ENCODE measurements around the gene CDH8. TPM values are rescaled to one million over a fixed set of nuclear protein-coding genes. Genes with fewer than 3 reads are reported as not detected.

Gene CDH8
- total and polyA plus RNA-seq, 2 of the 4 experiments (the other 2 are of a cell fraction): not detected

DNA sequence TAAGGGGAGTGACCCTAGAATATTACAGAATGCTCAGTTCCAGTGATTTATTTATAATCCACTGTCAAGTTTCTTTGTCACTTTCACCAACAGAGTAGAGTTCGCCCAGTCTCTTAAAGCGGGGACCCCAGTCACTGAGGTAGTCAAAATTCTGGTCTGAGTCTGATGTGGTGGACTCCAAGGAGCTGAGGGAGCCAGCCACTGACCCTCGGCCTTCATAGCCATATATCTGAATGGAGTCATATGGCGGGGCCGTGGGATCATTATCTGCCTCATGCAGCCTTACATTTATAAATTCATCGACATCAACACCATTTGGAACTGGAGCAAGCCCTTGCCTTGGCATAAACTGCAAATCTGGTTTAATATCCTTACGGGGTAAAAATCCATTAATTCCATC lies 382.7 kb downstream of the CDH8 start:
- H4K91ac ChIP-seq (ENCODE audit: insufficient read depth, low read depth, low read length): no peak overlapping the region
- H3K27ac ChIP-seq (ENCODE audit: insufficient read depth, low read length): no peak overlapping the region
- H3K4me3 ChIP-seq (ENCODE audit: insufficient read depth, low read depth, low read length): no peak overlapping the region
- no peak overlapping the region for H2BK15ac ChIP-seq (ENCODE audit: low read depth, low read length)
- no peak overlapping the region for H3K18ac ChIP-seq (ENCODE audit: low read depth, low read length)
- in situ Hi-C loops (cut with MboI; ENCODE audit: low sequenced_read_pairs): no loop called here
- dilution Hi-C loops (cut with HindIII; ENCODE audit: low sequenced_read_pairs, unreplicated experiment): no loop called here
- H2BK20ac ChIP-seq (ENCODE audit: low read depth, low read length): no peak overlapping the region
- no peaks in the 10 kb centered on the region for H3K36me3 ChIP-seq (ENCODE audit: control insufficient read depth, insufficient read depth, low read length)
- ChIA-PET CTCF (no interaction called here), POLR2A (ENCODE audit: unreplicated experiment) (no interaction called here)
- no peaks in the 10 kb centered on the region for H3K4me1 ChIP-seq (ENCODE audit: control insufficient read depth, insufficient read depth, low read length)
- H2BK120ac ChIP-seq (ENCODE audit: low read depth, low read length): no peak overlapping the region
- no peaks in the 10 kb centered on the region for H3K79me1 ChIP-seq (ENCODE audit: low read depth in 1 of 2, low read length in 2 of 2)
- intact Hi-C loops (cut with micrococcal nuclease): no loop called here
- TF ChIP-seq MAFK (IDR thresholded peaks at IDR 0.05; ENCODE audit: low read depth, low read length) (no peak), CHD1 (IDR thresholded peaks at IDR 0.05; ENCODE audit: low read depth, low read length) (no peak), MAZ (IDR thresholded peaks at IDR 0.05; ENCODE audit: borderline replicate concordance, low read depth, low read length) (no peak), RFX5 (IDR thresholded peaks at IDR 0.05; ENCODE audit: low read depth, low read length) (no peak), NFE2L2 (IDR thresholded peaks at IDR 0.05; ENCODE audit: low read depth, low read length) (no peak), POLR2A (IDR thresholded peaks at IDR 0.05; ENCODE audit: low read depth, low read length) (no peak), RCOR1 (IDR thresholded peaks at IDR 0.05; ENCODE audit: insufficient replicate concordance, low read length) (no peak), BHLHE40 (IDR thresholded peaks at IDR 0.05; ENCODE audit: low read depth, low read length) (no peak), SMC3 (IDR thresholded peaks at IDR 0.05; ENCODE audit: low read depth, low read length) (no peak), MXI1 (IDR thresholded peaks at IDR 0.05; ENCODE audit: borderline replicate concordance, low read depth, low read length) (no peak), CEBPB (IDR thresholded peaks at IDR 0.05; ENCODE audit: low read depth, low read length) (no peak), RAD21 (IDR thresholded peaks at IDR 0.05; ENCODE audit: low read length) (no peak), FOS (IDR thresholded peaks at IDR 0.05; ENCODE audit: low read depth, low read length) (no peak)
- TF ChIP-seq, protein P1, sequence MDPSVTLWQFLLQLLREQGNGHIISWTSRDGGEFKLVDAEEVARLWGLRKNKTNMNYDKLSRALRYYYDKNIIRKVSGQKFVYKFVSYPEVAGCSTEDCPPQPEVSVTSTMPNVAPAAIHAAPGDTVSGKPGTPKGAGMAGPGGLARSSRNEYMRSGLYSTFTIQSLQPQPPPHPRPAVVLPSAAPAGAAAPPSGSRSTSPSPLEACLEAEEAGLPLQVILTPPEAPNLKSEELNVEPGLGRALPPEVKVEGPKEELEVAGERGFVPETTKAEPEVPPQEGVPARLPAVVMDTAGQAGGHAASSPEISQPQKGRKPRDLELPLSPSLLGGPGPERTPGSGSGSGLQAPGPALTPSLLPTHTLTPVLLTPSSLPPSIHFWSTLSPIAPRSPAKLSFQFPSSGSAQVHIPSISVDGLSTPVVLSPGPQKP (IDR thresholded peaks at IDR 0.05; ENCODE audit: borderline replicate concordance, low read depth, low read length): no peak
- TF ChIP-seq, protein P2, sequence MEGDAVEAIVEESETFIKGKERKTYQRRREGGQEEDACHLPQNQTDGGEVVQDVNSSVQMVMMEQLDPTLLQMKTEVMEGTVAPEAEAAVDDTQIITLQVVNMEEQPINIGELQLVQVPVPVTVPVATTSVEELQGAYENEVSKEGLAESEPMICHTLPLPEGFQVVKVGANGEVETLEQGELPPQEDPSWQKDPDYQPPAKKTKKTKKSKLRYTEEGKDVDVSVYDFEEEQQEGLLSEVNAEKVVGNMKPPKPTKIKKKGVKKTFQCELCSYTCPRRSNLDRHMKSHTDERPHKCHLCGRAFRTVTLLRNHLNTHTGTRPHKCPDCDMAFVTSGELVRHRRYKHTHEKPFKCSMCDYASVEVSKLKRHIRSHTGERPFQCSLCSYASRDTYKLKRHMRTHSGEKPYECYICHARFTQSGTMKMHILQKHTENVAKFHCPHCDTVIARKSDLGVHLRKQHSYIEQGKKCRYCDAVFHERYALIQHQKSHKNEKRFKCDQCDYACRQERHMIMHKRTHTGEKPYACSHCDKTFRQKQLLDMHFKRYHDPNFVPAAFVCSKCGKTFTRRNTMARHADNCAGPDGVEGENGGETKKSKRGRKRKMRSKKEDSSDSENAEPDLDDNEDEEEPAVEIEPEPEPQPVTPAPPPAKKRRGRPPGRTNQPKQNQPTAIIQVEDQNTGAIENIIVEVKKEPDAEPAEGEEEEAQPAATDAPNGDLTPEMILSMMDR (conservative IDR thresholded peaks at IDR 0.05; ENCODE audit: low read depth, low read length): no peak
- TF ChIP-seq, protein P3, sequence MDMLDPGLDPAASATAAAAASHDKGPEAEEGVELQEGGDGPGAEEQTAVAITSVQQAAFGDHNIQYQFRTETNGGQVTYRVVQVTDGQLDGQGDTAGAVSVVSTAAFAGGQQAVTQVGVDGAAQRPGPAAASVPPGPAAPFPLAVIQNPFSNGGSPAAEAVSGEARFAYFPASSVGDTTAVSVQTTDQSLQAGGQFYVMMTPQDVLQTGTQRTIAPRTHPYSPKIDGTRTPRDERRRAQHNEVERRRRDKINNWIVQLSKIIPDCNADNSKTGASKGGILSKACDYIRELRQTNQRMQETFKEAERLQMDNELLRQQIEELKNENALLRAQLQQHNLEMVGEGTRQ (IDR thresholded peaks at IDR 0.05; ENCODE audit: low read depth, low read length): no peak
- WGBS, 2 experiments (ENCODE audit: extremely low coverage in 2 of 2, insufficient read length in 1 of 2): 75% methylated on average over 2 of the region's 7 CpGs; no CpG with 5 or more reads in 1 of the 2 experiments
- no peak overlapping the region for H2AK9ac ChIP-seq (replicated peaks; ENCODE audit: low read depth, low read length, poor library complexity)
- no peak overlapping the region for H2AFZ ChIP-seq (replicated peaks; ENCODE audit: low read length, poor library complexity)
- H2AK5ac ChIP-seq (ENCODE audit: low read depth, low read length): no peak overlapping the region
- H3K27me3 ChIP-seq (ENCODE audit: control insufficient read depth, insufficient read depth, low read length): no peaks in the 10 kb centered on the region
- H3K4ac ChIP-seq (ENCODE audit: low read depth, low read length): no peak overlapping the region
- H3K9me3 ChIP-seq (ENCODE audit: control insufficient read depth, insufficient read depth, low read length): 0 out of 2 replicates have a peak, but pooled peaks cover 8% of the 10 kb centered on the region
- no peak overlapping the region for H3K23ac ChIP-seq (ENCODE audit: low read depth, low read length)
- H3K14ac ChIP-seq (replicated peaks; ENCODE audit: low read depth, low read length): no peak overlapping the region
- no peak overlapping the region for H4K5ac ChIP-seq (ENCODE audit: low read depth, low read length)
- H2BK5ac ChIP-seq (ENCODE audit: low read depth, low read length, poor library complexity, severe bottlenecking): no peak overlapping the region
- BruUV-seq (replicated peaks): no TSS peak
- no peaks in the 10 kb centered on the region for H3K9me1 ChIP-seq (ENCODE audit: insufficient read depth, low read length)
- DNase-seq (no peak), ATAC-seq (ENCODE audit: low read depth) (no peak)
- no peak overlapping the region for H3K56ac ChIP-seq (ENCODE audit: extremely low read depth, insufficient read depth, low read length)
- no peak overlapping the region for H3K4me2 ChIP-seq (ENCODE audit: low read depth, low read length)
- H4K20me1 ChIP-seq (ENCODE audit: insufficient read depth, low read length): no peaks in the 10 kb centered on the region
- no peak overlapping the region for H4K8ac ChIP-seq (ENCODE audit: low read depth in 2 of 2, low read length in 2 of 2)
- no peak overlapping the region for H3K9ac ChIP-seq (ENCODE audit: low read depth, low read length)
